K562 (cell line): ENCODE measurements around the gene PA2G4. TPM values are rescaled to one million over a fixed set of nuclear protein-coding genes. Genes with fewer than 3 reads are reported as not detected.
A peak's percentile ranks its signal among the peaks of the same experiment; 100 is the strongest.

ENCODE experiments used
- ESRRB ChIP-seq: fragments of 250-450 bp; sonication (Bioruptor Pico); IDR thresholded peaks from 2 replicates; pipeline ENCODE4 v1.5.0; 2020; ENCODE audit warnings: mild to moderate bottlenecking, moderate library complexity, borderline replicate concordance
- MAFF ChIP-seq: IDR thresholded peaks from 2 replicates; pipeline ENCODE4 v1.6.1; 2012; ENCODE audit warnings: low read length, improper control_type of control experiment
- POLR2G ChIP-seq: fragments of 200-400 bp; formaldehyde crosslinking; IDR thresholded peaks from 2 replicates; pipeline ENCODE4 v1.6.1; 2017; ENCODE audit warnings: low read depth, mild to moderate bottlenecking, antibody characterized with exemption, low read length, moderate library complexity
- REST ChIP-seq, 2 experiments: fragments of 450-650 bp; formaldehyde crosslinking in 1 of 2; IDR thresholded peaks; 2 replicates each; pipeline versions ENCODE4 v1.4.0 to v1.6.1; 2014 to 2020; ENCODE audit warnings: mild to moderate bottlenecking in 2 of 2, borderline replicate concordance in 1 of 2, low read depth in 1 of 2
- TARDBP ChIP-seq: fragments of 450-650 bp; IDR thresholded peaks from 2 replicates; pipeline ENCODE4 v1.6.1; 2016
- polyA plus RNA-seq, 8 experiments: library from polyadenylated mRNA; depleted of rRNA in 4 of 8; stranded (reverse) in 5 of 8; unstranded in 3 of 8; fragments of >200 nt; fragmentation: Nextera tagmentation in 2 of 8; fragmentation: Illumina TruSeq in 1 of 8; extraction: Ambion mirVana in 2 of 8; extraction: Trizol in 1 of 8; gene quantifications; 2 replicates each; pipeline versions ENCODE4 v1.2.1 to v1.2.3, GENCODE V29; 2011 to 2014; ENCODE audit warnings: inconsistent platforms in 1 of 8, missing spikeins in 1 of 8
- total RNA-seq, 7 experiments: library from RNA; depleted of rRNA in 6 of 7; stranded (reverse); fragments of >200 nt in 6 of 7; fragmentation: Illumina TruSeq in 2 of 7; extraction: Trizol in 2 of 7; gene quantifications; 2 replicates each; pipeline versions ENCODE4 v1.2.1 to v1.2.3, GENCODE V29; 2011 to 2021; ENCODE audit warnings: low replicate concordance in 1 of 7
- TF ChIP-seq, protein P1 (sequence below): fragments of 450-650 bp; IDR thresholded peaks from 2 replicates; pipeline ENCODE4 v1.6.1; 2016; ENCODE audit warnings: low read depth

PA2G4 gene
- total and polyA plus RNA-seq, 9 of the 15 experiments (the other 6 are each of a cell fraction or from before 2014, with no cell fraction given): 230 to 925 (median 638) TPM

DNA sequence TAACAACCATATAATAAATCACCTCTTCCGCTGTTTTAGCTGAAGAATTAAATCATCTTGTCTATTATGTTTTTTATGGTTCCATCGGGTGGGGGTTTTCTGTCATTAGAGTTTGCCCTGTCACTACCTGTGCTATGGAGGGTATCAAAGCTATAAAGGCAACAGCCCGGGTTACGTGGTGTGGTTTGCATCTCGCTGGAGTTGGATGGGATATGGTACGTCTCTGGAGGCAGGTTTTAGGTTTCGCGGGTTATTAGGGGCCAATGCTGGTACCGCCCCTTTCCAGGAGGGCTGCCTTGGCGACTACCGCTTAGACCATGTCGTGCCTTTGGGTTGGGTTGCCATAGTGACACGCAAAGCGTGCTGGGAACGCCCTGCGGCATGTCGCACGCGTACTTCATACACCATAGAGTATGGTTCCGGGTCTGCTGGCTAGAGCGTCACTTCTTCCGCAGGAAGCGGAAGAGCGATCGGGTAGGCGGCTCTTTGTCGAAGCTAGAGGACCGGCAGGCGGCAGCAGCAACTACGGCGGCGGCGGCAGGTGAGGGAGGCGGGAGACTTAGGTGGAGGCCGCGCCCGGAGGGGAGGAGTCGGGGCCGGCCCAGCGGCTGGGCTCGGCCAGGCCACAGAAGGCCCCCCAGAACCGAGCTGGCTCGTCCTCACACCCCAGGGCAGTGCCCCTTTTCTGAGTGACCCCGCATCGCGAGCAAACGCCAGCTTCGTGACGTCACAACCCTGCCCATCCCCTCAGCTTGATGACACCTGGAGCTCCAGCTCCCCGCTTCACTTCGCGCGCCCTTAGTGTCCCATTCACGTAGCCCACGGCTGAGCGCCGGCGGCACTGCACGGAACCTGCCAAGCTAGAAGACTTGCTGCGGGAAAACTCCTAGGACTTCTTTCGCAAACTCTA is 13.7 kb downstream of the PA2G4 start, which contains the start of gene ZC3H10 (continued):
- TF ChIP-seq REST (IDR thresholded peaks at IDR 0.05; ENCODE audit: borderline replicate concordance) (peak; percentile 19; the same call in 1 of the 2 replicates), REST (CRISPR knock-in tag; IDR thresholded peaks at IDR 0.05; ENCODE audit: low read depth) (peak; percentile 44; the same call in 1 of the 2 replicates), ESRRB (no peak), MAFF (peak; percentile 17; the same call in 1 of the 2 replicates), TARDBP (peak; percentile 76; the same call in 1 of the 2 replicates), POLR2G (peak; percentile 94)
- TF ChIP-seq, protein P1, sequence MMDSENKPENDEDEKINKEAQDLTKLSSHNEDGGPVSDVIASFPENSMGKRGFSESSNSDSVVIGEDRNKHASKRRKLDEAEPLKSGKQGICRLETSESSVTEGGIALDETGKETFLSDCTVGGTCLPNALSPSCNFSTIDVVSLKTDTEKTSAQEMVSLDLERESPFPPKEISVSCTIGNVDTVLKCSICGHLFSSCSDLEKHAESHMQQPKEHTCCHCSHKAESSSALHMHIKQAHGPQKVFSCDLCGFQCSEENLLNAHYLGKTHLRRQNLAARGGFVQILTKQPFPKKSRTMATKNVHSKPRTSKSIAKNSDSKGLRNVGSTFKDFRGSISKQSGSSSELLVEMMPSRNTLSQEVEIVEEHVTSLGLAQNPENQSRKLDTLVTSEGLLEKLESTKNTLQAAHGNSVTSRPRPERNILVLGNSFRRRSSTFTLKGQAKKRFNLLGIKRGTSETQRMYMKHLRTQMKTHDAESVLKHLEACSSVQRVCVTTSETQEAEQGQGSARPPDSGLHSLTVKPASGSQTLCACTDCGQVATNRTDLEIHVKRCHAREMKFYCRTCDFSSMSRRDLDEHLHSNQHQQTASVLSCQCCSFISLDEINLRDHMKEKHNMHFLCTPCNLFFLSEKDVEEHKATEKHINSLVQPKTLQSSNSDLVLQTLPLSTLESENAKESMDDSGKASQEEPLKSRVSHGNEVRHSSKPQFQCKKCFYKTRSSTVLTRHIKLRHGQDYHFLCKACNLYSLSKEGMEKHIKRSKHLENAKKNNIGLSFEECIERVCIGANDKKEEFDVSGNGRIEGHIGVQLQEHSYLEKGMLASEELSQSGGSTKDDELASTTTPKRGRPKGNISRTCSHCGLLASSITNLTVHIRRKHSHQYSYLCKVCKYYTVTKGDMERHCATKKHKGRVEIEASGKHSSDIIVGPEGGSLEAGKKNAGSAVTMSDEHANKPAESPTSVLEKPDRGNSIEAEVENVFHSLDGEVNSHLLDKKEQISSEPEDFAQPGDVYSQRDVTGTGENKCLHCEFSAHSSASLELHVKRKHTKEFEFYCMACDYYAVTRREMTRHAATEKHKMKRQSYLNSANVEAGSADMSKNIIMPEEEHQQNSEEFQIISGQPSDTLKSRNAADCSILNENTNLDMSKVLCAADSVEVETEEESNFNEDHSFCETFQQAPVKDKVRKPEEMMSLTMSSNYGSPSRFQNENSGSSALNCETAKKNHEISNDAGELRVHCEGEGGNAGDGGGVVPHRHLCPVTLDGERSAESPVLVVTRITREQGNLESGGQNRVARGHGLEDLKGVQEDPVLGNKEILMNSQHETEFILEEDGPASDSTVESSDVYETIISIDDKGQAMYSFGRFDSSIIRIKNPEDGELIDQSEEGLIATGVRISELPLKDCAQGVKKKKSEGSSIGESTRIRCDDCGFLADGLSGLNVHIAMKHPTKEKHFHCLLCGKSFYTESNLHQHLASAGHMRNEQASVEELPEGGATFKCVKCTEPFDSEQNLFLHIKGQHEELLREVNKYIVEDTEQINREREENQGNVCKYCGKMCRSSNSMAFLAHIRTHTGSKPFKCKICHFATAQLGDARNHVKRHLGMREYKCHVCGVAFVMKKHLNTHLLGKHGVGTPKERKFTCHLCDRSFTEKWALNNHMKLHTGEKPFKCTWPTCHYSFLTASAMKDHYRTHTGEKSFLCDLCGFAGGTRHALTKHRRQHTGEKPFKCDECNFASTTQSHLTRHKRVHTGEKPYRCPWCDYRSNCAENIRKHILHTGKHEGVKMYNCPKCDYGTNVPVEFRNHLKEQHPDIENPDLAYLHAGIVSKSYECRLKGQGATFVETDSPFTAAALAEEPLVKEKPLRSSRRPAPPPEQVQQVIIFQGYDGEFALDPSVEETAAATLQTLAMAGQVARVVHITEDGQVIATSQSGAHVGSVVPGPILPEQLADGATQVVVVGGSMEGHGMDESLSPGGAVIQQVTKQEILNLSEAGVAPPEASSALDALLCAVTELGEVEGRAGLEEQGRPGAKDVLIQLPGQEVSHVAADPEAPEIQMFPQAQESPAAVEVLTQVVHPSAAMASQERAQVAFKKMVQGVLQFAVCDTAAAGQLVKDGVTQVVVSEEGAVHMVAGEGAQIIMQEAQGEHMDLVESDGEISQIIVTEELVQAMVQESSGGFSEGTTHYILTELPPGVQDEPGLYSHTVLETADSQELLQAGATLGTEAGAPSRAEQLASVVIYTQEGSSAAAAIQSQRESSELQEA: peak; percentile 34; the same call in 1 of the 2 replicates
